ENCODE data around the gene MRPL2.

Gene MRPL2

GRCh38 chr6:43053545-43054205 lies 5.6 kb downstream of the MRPL2 start, which contains the start of gene CUL7 (continued):
- TF ChIP-seq HIC1 (tag by site-specific recombination; IDR thresholded peaks at IDR 0.05), result peak; percentile 96
- peak; percentile 98 for TF ChIP-seq SP2 (tag by site-specific recombination; IDR thresholded peaks at IDR 0.05)
- TF ChIP-seq ZNF221 (tag by site-specific recombination; IDR thresholded peaks at IDR 0.05; ENCODE audit: borderline replicate concordance), result no peak
- no peak for TF ChIP-seq YY2 (tag by site-specific recombination; IDR thresholded peaks at IDR 0.05)
- TF ChIP-seq ZNF596 (tag by site-specific recombination; IDR thresholded peaks at IDR 0.05), result no peak
- TF ChIP-seq TSHZ1 (tag by site-specific recombination; IDR thresholded peaks at IDR 0.05; ENCODE audit: borderline replicate concordance), result no peak
- 0 out of 2 replicates have a peak, but pooled peaks have one; percentile 8 for TF ChIP-seq HOXD13 (CRISPR knock-in tag; IDR thresholded peaks at IDR 0.05; ENCODE audit: borderline replicate concordance)
- TF ChIP-seq ZBTB17 (tag by site-specific recombination; IDR thresholded peaks at IDR 0.05), result peak; percentile 59
- no peak for TF ChIP-seq ZNF626 (tag by site-specific recombination; IDR thresholded peaks at IDR 0.05)
- peak; percentile 24; the same call in 1 of the 2 replicates for TF ChIP-seq ZNF24 (tag by site-specific recombination; IDR thresholded peaks at IDR 0.05)
- no peak for TF ChIP-seq ZNF292 (tag by site-specific recombination; IDR thresholded peaks at IDR 0.05; ENCODE audit: borderline replicate concordance, low read depth)
- no peak for TF ChIP-seq ZNF654 (tag by site-specific recombination; IDR thresholded peaks at IDR 0.05; ENCODE audit: low read depth)
- no peak for TF ChIP-seq ZNF155 (tag by site-specific recombination; IDR thresholded peaks at IDR 0.05)
- no peak for TF ChIP-seq ZNF707 (tag by site-specific recombination; IDR thresholded peaks at IDR 0.05)
- TF ChIP-seq KLF7 (tag by site-specific recombination; IDR thresholded peaks at IDR 0.05; ENCODE audit: borderline replicate concordance), result peak; percentile 86
- no peak for TF ChIP-seq ZNF548 (tag by site-specific recombination; IDR thresholded peaks at IDR 0.05)
- no peak; the same call in 1 of the 2 replicates for TF ChIP-seq ZNF10 (tag by site-specific recombination; IDR thresholded peaks at IDR 0.05)
- peak; percentile 92 for TF ChIP-seq ZEB2 (tag by site-specific recombination; IDR thresholded peaks at IDR 0.05)
- TF ChIP-seq ZNF518A (tag by site-specific recombination; conservative IDR thresholded peaks at IDR 0.05; ENCODE audit: low read depth), result peak; percentile 77
- no peak for TF ChIP-seq ZNF184 (tag by site-specific recombination; IDR thresholded peaks at IDR 0.05)
- TF ChIP-seq ZNF76 (tag by site-specific recombination; IDR thresholded peaks at IDR 0.05; ENCODE audit: borderline replicate concordance, low read depth), result peak; percentile 41
- no peak for TF ChIP-seq ZNF239 (tag by site-specific recombination; IDR thresholded peaks at IDR 0.05)
- TF ChIP-seq CTCF (tag by site-specific recombination; IDR thresholded peaks at IDR 0.05), result peak; percentile 77; the same call in 1 of the 2 replicates
- no peak for TF ChIP-seq ZNF560 (tag by site-specific recombination; IDR thresholded peaks at IDR 0.05; ENCODE audit: borderline replicate concordance)
- no peak for TF ChIP-seq ZNF544 (tag by site-specific recombination; IDR thresholded peaks at IDR 0.05)
- no peak for TF ChIP-seq ZNF26 (tag by site-specific recombination; IDR thresholded peaks at IDR 0.05)

Measured in HEK293 (cell line).